H1 (cell line): ENCODE measurements around the gene USP24. TPM values are rescaled to one million over a fixed set of nuclear protein-coding genes. Genes with fewer than 3 reads are reported as not detected.

ENCODE experiments used
- CTCF ChIA-PET: fragments of 300-600 bp; sonication (Branson Sonifier 250); formaldehyde crosslinking; loops from one replicate; lab custom pipeline; 2021; ENCODE audit not compliant: partially characterized antibody; lab: Charles Lee
- POLR2A ChIA-PET: fragments of 300-600 bp; sonication (Branson Sonifier 250); formaldehyde crosslinking; loops from one replicate; lab custom pipeline; 2021; ENCODE audit warnings: inconsistent platforms; ENCODE audit not compliant: partially characterized antibody; lab: Charles Lee
- DNase-seq, 2 experiments: peaks; one replicate each; pipeline versions ENCODE4 v3.0.0 to v3.0.0-alpha.2; 2010 to 2022; ENCODE audit warnings: low spot score in 2 of 2, low read depth in 1 of 2, mixed read lengths in 1 of 2
- FAIRE-seq: peaks from 2 replicates; lab custom pipeline; 2011; peaks lifted over from hg19 to GRCh38; lab: Jason Lieb, UNC
- H2AFZ ChIP-seq: 2 replicates; pipeline ENCODE4 v1.8.1; 2012; ENCODE audit warnings: low read length, inconsistent platforms
- H2AK5ac ChIP-seq: 2 replicates; pipeline ENCODE4 v1.6.1; 2013; ENCODE audit warnings: low read depth, low read length
- H2BK120ac ChIP-seq: replicated peaks from 2 replicates; pipeline ENCODE3; 2013; ENCODE audit warnings: low read depth, low read length, inconsistent platforms
- H2BK12ac ChIP-seq: 2 replicates; pipeline ENCODE4 v1.6.1; 2013; ENCODE audit warnings: low read depth, low read length
- H2BK15ac ChIP-seq: 2 replicates; pipeline ENCODE4 v1.6.1; 2013; ENCODE audit warnings: low read length
- H2BK20ac ChIP-seq: 2 replicates; pipeline ENCODE4 v1.6.1; 2013; ENCODE audit warnings: low read length
- H2BK5ac ChIP-seq: 2 replicates; pipeline ENCODE4 v1.6.1; 2013; ENCODE audit warnings: low read depth, low read length
- H3K14ac ChIP-seq: 2 replicates; pipeline ENCODE4 v1.6.1; 2013; ENCODE audit warnings: inconsistent platforms; ENCODE audit not compliant: insufficient read length
- H3K18ac ChIP-seq: 2 replicates; pipeline ENCODE4 v1.6.1; 2013; ENCODE audit warnings: low read length; ENCODE audit errors: extremely low read depth
- H3K23ac ChIP-seq: 2 replicates; pipeline ENCODE4 v1.6.1; 2013; ENCODE audit warnings: inconsistent platforms; ENCODE audit not compliant: insufficient read length
- H3K23me2 ChIP-seq: 2 replicates; pipeline ENCODE4 v1.6.1; 2013; ENCODE audit warnings: low read depth, low read length
- H3K27ac ChIP-seq: 2 replicates; pipeline ENCODE4 v1.6.1; 2011; ENCODE audit warnings: low read depth, low read length, inconsistent platforms
- H3K27me3 ChIP-seq, 4 experiments: replicated peaks in 1 of 4; 1 replicate in 1 of 4; 2 replicates in 3 of 4; pipeline versions ENCODE4 v1.6.1 to v1.8.1; 2011 to 2013; ENCODE audit warnings: low read length in 3 of 4, mild to moderate bottlenecking in 3 of 4, inconsistent platforms in 2 of 4, mixed read lengths in 2 of 4, moderate library complexity in 1 of 4; ENCODE audit not compliant: control insufficient read depth in 3 of 4, insufficient read depth in 3 of 4; ENCODE audit errors: extremely low read depth in 1 of 4
- H3K36me3 ChIP-seq, 4 experiments: 2 replicates each; pipeline versions ENCODE4 v1.6.1 to v1.8.1; 2011 to 2013; ENCODE audit warnings: mild to moderate bottlenecking in 4 of 4, low read length in 3 of 4, moderate library complexity in 2 of 4, control low read depth in 1 of 4, inconsistent platforms in 1 of 4; ENCODE audit not compliant: insufficient read depth in 4 of 4, control insufficient read depth in 2 of 4
- H3K4ac ChIP-seq: replicated peaks from 2 replicates; pipeline ENCODE3; 2013; ENCODE audit warnings: low read length, low read depth, mixed read lengths, inconsistent platforms; ENCODE audit not compliant: insufficient read length
- H3K4me1 ChIP-seq, 4 experiments: replicated peaks in 1 of 4; 1 replicate in 1 of 4; 2 replicates in 3 of 4; pipeline versions ENCODE4 v1.6.1 to v1.8.1; 2011 to 2013; ENCODE audit warnings: low read length in 3 of 4, inconsistent platforms in 2 of 4, mixed read lengths in 1 of 4; ENCODE audit not compliant: insufficient read depth in 4 of 4, control insufficient read depth in 3 of 4
- H3K4me2 ChIP-seq, 2 experiments: 2 replicates each; pipeline versions ENCODE4 v1.6.1 to v1.8.1; 2011 to 2013; ENCODE audit warnings: low read depth in 2 of 2, low read length in 2 of 2, control low read depth in 1 of 2, inconsistent platforms in 1 of 2, mild to moderate bottlenecking in 1 of 2; ENCODE audit not compliant: insufficient read depth in 1 of 2
- H3K4me3 ChIP-seq, 4 experiments: fragments of 200-600, 300-600 bp in 1 of 4; sonication (generic), shearing (Covaris generic), sonication (Bioruptor Twin) in 1 of 4; 2 replicates each; pipeline versions ENCODE4 v1.5.1 to v1.8.1; 2011 to 2016; ENCODE audit warnings: low read length in 4 of 4, low read depth in 3 of 4, control low read depth in 2 of 4, inconsistent platforms in 2 of 4, mild to moderate bottlenecking in 2 of 4, mixed read lengths in 1 of 4, moderate library complexity in 1 of 4; ENCODE audit not compliant: insufficient read depth in 2 of 4; ENCODE audit errors: extremely low read depth in 1 of 4
- H3K56ac ChIP-seq: replicated peaks from 2 replicates; pipeline ENCODE3; 2013; ENCODE audit warnings: low read depth, mild to moderate bottlenecking, mixed read lengths, low read length, inconsistent platforms; ENCODE audit not compliant: insufficient read length
- H3K79me1 ChIP-seq: 2 replicates; pipeline ENCODE4 v1.6.1; 2013; ENCODE audit warnings: low read depth, low read length, control low read depth
- H3K79me2 ChIP-seq, 2 experiments: 2 replicates each; pipeline versions ENCODE4 v1.6.1 to v1.8.1; 2012 to 2013; ENCODE audit warnings: low read length in 2 of 2, mild to moderate bottlenecking in 2 of 2, inconsistent platforms in 1 of 2; ENCODE audit not compliant: insufficient read depth in 2 of 2, control insufficient read depth in 1 of 2
- H3K9ac ChIP-seq, 4 experiments: replicated peaks in 1 of 4; 1 replicate in 1 of 4; 2 replicates in 3 of 4; pipeline versions ENCODE4 v1.6.1 to v1.8.1; 2011 to 2013; ENCODE audit warnings: low read depth in 3 of 4, low read length in 3 of 4, control low read depth in 2 of 4, mild to moderate bottlenecking in 2 of 4, moderate library complexity in 2 of 4, inconsistent platforms in 1 of 4; ENCODE audit errors: extremely low read depth in 1 of 4
- H3K9me3 ChIP-seq, 2 experiments: 2 replicates each; pipeline versions ENCODE4 v1.6.1 to v1.8.1; 2012 to 2013; ENCODE audit warnings: mild to moderate bottlenecking in 2 of 2, moderate library complexity in 2 of 2, control low read depth in 1 of 2, inconsistent platforms in 1 of 2, low read depth in 1 of 2, low read length in 1 of 2, mixed read lengths in 1 of 2; ENCODE audit not compliant: insufficient read depth in 2 of 2
- H4K20me1 ChIP-seq, 2 experiments: replicated peaks in 1 of 2; 2 replicates each; pipeline versions ENCODE3 to v1.8.1; 2011 to 2013; ENCODE audit warnings: inconsistent platforms in 2 of 2, low read length in 2 of 2, mild to moderate bottlenecking in 1 of 2; ENCODE audit not compliant: insufficient read depth in 2 of 2, control insufficient read depth in 1 of 2
- H4K5ac ChIP-seq: 2 replicates; pipeline ENCODE4 v1.6.1; 2013; ENCODE audit warnings: low read length, low read depth, mixed read lengths, inconsistent platforms; ENCODE audit not compliant: insufficient read length
- H4K8ac ChIP-seq: 2 replicates; pipeline ENCODE4 v1.8.0; 2013; ENCODE audit warnings: mild to moderate bottlenecking, moderate library complexity, low read length, inconsistent platforms; ENCODE audit not compliant: insufficient read depth; ENCODE audit errors: extremely low read depth
- H4K91ac ChIP-seq: replicated peaks from 2 replicates; pipeline ENCODE3; 2013; ENCODE audit warnings: low read length, mixed read lengths, inconsistent platforms; ENCODE audit not compliant: insufficient read length
- ATF3 ChIP-seq: IDR thresholded peaks from 2 replicates; pipeline ENCODE4 v1.6.1; 2011; ENCODE audit warnings: low read depth, mild to moderate bottlenecking, low read length; ENCODE audit not compliant: insufficient read depth
- BACH1 ChIP-seq: IDR thresholded peaks from 2 replicates; pipeline ENCODE4 v1.6.1; 2012; ENCODE audit warnings: low read length, improper control_type of control experiment
- CBX5 ChIP-seq: fragments of 300-800, 300-1000 bp; sonication (generic); IDR thresholded peaks from 2 replicates; pipeline ENCODE4 v1.7.1; 2016; ENCODE audit warnings: antibody characterized with exemption, low read length, low read depth
- CEBPB ChIP-seq: IDR thresholded peaks from 2 replicates; pipeline ENCODE4 v1.6.1; 2012; ENCODE audit warnings: low read depth, low read length
- EP300 ChIP-seq, 2 experiments: IDR thresholded peaks; 1 replicate in 1 of 2; 2 replicates in 1 of 2; pipeline ENCODE4 v1.6.1; 2011 to 2012; ENCODE audit warnings: low read depth in 2 of 2, low read length in 2 of 2, mild to moderate bottlenecking in 2 of 2, borderline replicate concordance in 1 of 2, inconsistent platforms in 1 of 2, moderate library complexity in 1 of 2
- EZH2 ChIP-seq: fragments of 200-600 bp; sonication (generic); IDR thresholded peaks from 2 replicates; pipeline ENCODE4 v1.7.1; 2012; ENCODE audit warnings: low read depth, mild to moderate bottlenecking, moderate library complexity, low read length, inconsistent platforms; ENCODE audit not compliant: severe bottlenecking
- FOSL1 ChIP-seq: IDR thresholded peaks from 2 replicates; pipeline ENCODE4 v1.6.1; 2011; ENCODE audit warnings: mild to moderate bottlenecking, low read depth, low read length, moderate library complexity; ENCODE audit not compliant: insufficient read depth
- GABPA ChIP-seq: IDR thresholded peaks from 2 replicates; pipeline ENCODE4 v1.6.1; 2011; ENCODE audit warnings: mild to moderate bottlenecking, low read length, moderate library complexity, borderline replicate concordance; ENCODE audit not compliant: insufficient read depth
- HDAC2 ChIP-seq, 2 experiments: fragments of 300-600 bp in 1 of 2; sonication (generic) in 1 of 2; IDR thresholded peaks; 2 replicates each; pipeline ENCODE4 v1.6.1; 2011 to 2012; ENCODE audit warnings: low read depth in 2 of 2, low read length in 2 of 2, mild to moderate bottlenecking in 2 of 2, moderate library complexity in 2 of 2, borderline replicate concordance in 1 of 2, inconsistent platforms in 1 of 2
- NANOG ChIP-seq: IDR thresholded peaks from 2 replicates; pipeline ENCODE4 v1.6.1; 2011; ENCODE audit warnings: low read length, low read depth, mild to moderate bottlenecking, inconsistent platforms; ENCODE audit not compliant: insufficient read depth, poor library complexity, severe bottlenecking
- WGBS, 2 experiments: shearing (Covaris generic) in 1 of 2; methylation state at CpG; one replicate each; pipeline versions ENCODE4 v1.1.6 to v1.1.7; 2013 to 2015; ENCODE audit warnings: low lambda C conversion rate in 2 of 2, mixed read lengths in 2 of 2, inconsistent platforms in 1 of 2, low coverage in 1 of 2, missing lambda C conversion rate in 1 of 2; ENCODE audit not compliant: insufficient replicate concordance in 2 of 2, insufficient coverage in 1 of 2, insufficient read length in 1 of 2; ENCODE audit errors: extremely low coverage in 1 of 2, missing lambda C conversion rate in 1 of 2; 5-methylcytosine and 5-hydroxymethylcytosine counted together
- polyA plus RNA-seq, 7 experiments: library from polyadenylated mRNA; depleted of rRNA in 3 of 7; stranded (reverse) in 5 of 7; unstranded in 2 of 7; fragments of >200 nt in 5 of 7; fragments of 200-250 nt in 2 of 7; gene quantifications; 1 replicate in 5 of 7; 2 replicates in 1 of 7; 4 replicates in 1 of 7; pipeline versions ENCODE4 v1.2.1 to v1.2.3, GENCODE V29; 2011 to 2013; ENCODE audit warnings: missing spikeins in 2 of 7, mixed read lengths in 2 of 7
- total RNA-seq: library from RNA; stranded (reverse); fragmentation: NEBNext Ultra II Directional; extraction: Animal tissue kit (Norgen Biotek cat#: 25700); gene quantifications from 2 replicates; pipeline ENCODE4 v1.2.1, GENCODE V29; 2021

Gene USP24
- total and polyA plus RNA-seq, 2 of the 8 experiments (the other 6 are each of a cell fraction or from before 2014, with no cell fraction given) = 11.1 to 34.6 TPM

GRCh38 chr1:55209247-55209646 lies 5.9 kb downstream of the USP24 start:
- Histone ChIP-seq H3K79me2 (peaks cover 4 to 96% of the 10 kb centered on the region in 2 experiments; a peak in 2 of 4 replicates), H3K9ac (no peak overlapping the region), H2AFZ (no peak overlapping the region), H3K4me2 (no peak overlapping the region), H3K27ac (no peak overlapping the region), H2AK5ac (no peak overlapping the region), H3K56ac (no peak overlapping the region), H3K23ac (no peak overlapping the region), H4K5ac (no peak overlapping the region), H3K23me2 (peaks cover 8% of the 10 kb centered on the region; the same call in 1 of the 2 replicates), H2BK20ac (no peak overlapping the region), H2BK12ac (no peak overlapping the region), H3K4ac (no peak overlapping the region), H3K9me3 (no peaks in the 10 kb centered on the region), H4K20me1 (peaks cover 9 to 13% of the 10 kb centered on the region in 2 experiments), H3K79me1 (peaks cover 2% of the 10 kb centered on the region; the same call in 1 of the 2 replicates), H2BK120ac (no peak overlapping the region), H4K91ac (no peak overlapping the region), H3K4me1 (peaks cover 0 to 14% (median 9%) of the 10 kb centered on the region in 4 experiments; a peak in 6 of 7 replicates), H3K18ac (no peak overlapping the region), H3K27me3 (peaks cover 0 to 3% (median 0%) of the 10 kb centered on the region in 4 experiments; a peak in 1 of 7 replicates), H3K4me3 (no peak overlapping the region), H2BK15ac (no peak overlapping the region), H3K14ac (no peak overlapping the region), H4K8ac (no peak overlapping the region), H3K36me3 (no peaks in the 10 kb centered on the region; a peak in 1 of 8 replicates), H2BK5ac (no peak overlapping the region)
- POLR2A ChIA-PET = interaction anchor here (1.0 to 1.8 kb wide), 2 partner anchors 9 to 15 kb away, joined by 3 to 6 read pairs; no protein-coding TSS in a partner anchor
- FAIRE-seq = no peak
- 91% methylated on average over 2 of the region's 2 CpGs; no CpG with 5 or more reads in 1 of the 2 experiments for WGBS, 2 experiments
- CTCF ChIA-PET = interaction anchor here (0.7 to 1.6 kb wide), 4 partner anchors 12 to 1096 kb away, joined by 3 to 5 read pairs (median 4); no protein-coding TSS in a partner anchor
- DNase-seq = no peak
- TF ChIP-seq NANOG = no peak
- TF ChIP-seq CBX5 = no peak
- TF ChIP-seq EZH2 = no peak
- no peak for TF ChIP-seq GABPA
- TF ChIP-seq CEBPB = no peak
- TF ChIP-seq EP300 (IDR thresholded peaks at IDR 0.05; ENCODE audit: borderline replicate concordance in 1 of 2, low read depth in 2 of 2, low read length in 2 of 2) = no peak
- TF ChIP-seq FOSL1 = no peak
- TF ChIP-seq HDAC2 (IDR thresholded peaks at IDR 0.05; ENCODE audit: borderline replicate concordance in 1 of 2, low read depth in 2 of 2, low read length in 2 of 2) = no peak
- TF ChIP-seq BACH1 = no peak
- TF ChIP-seq ATF3 = no peak
